Liver (tissue), 9 donors: ENCODE results near the gene ADAM29. TPM values are rescaled to one million over a fixed set of nuclear protein-coding genes. Genes with fewer than 3 reads are reported as not detected.
"Not testable (repeated sequence)": the region's sequence is repeated elsewhere in the genome, so short reads cannot be mapped to it uniquely, and the experiment has no call there.

ENCODE experiments used
- DNase-seq: peaks from one replicate; pipeline ENCODE4 v3.0.0-alpha.2; 2017; ENCODE audit warnings: low spot score
- H3K27ac ChIP-seq, 2 donors: one replicate each; pipeline ENCODE4 v1.7.0; 2013; ENCODE audit warnings: inconsistent platforms in 2 of 2, low read length in 2 of 2, control low read depth in 1 of 2, low read depth in 1 of 2, mild to moderate bottlenecking in 1 of 2
- H3K27me3 ChIP-seq, 4 donors: one replicate each; pipeline versions ENCODE4 v1.6.1 to v1.7.0; 2013; ENCODE audit warnings: low read length in 3 of 4, inconsistent platforms in 1 of 4, mild to moderate bottlenecking in 1 of 4, moderate library complexity in 1 of 4; ENCODE audit not compliant: control insufficient read depth in 4 of 4, insufficient read depth in 4 of 4
- H3K36me3 ChIP-seq, 4 donors: one replicate each; pipeline versions ENCODE4 v1.6.1 to v1.7.0; 2013; ENCODE audit warnings: low read length in 3 of 4, mild to moderate bottlenecking in 3 of 4, low read depth in 1 of 4, moderate library complexity in 1 of 4; ENCODE audit not compliant: control insufficient read depth in 4 of 4, insufficient read depth in 3 of 4
- H3K4me1 ChIP-seq, 4 donors: one replicate each; pipeline versions ENCODE4 v1.6.1 to v1.7.0; 2013; ENCODE audit warnings: low read length in 3 of 4, mild to moderate bottlenecking in 3 of 4, moderate library complexity in 1 of 4; ENCODE audit not compliant: control insufficient read depth in 4 of 4, insufficient read depth in 4 of 4
- H3K4me3 ChIP-seq, 3 donors: one replicate each; pipeline versions ENCODE4 v1.6.1 to v1.7.0; 2013; ENCODE audit warnings: low read length in 3 of 3, control low read depth in 1 of 3, low read depth in 1 of 3, mild to moderate bottlenecking in 1 of 3
- H3K9ac ChIP-seq, 2 donors: one replicate each; pipeline ENCODE4 v1.7.0; 2013; ENCODE audit warnings: low read length in 2 of 2, mild to moderate bottlenecking in 2 of 2, moderate library complexity in 2 of 2, control low read depth in 1 of 2, low read depth in 1 of 2
- H3K9me3 ChIP-seq, 4 donors: one replicate each; pipeline versions ENCODE4 v1.6.1 to v1.7.0; 2013; ENCODE audit warnings: low read length in 3 of 4; ENCODE audit not compliant: control insufficient read depth in 4 of 4
- EGR1 ChIP-seq, 2 donors: IDR thresholded peaks; 2 replicates each; pipeline ENCODE4 v1.6.1; 2016 to 2018; ENCODE audit warnings: antibody characterized with exemption in 2 of 2, low read depth in 2 of 2
- FOXA2 ChIP-seq: IDR thresholded peaks from 2 replicates; pipeline ENCODE4 v1.6.1; 2016; ENCODE audit warnings: antibody characterized with exemption
- GABPA ChIP-seq, 2 donors: IDR thresholded peaks in 1 of 2; conservative IDR thresholded peaks in 1 of 2; 2 replicates each; pipeline ENCODE4 v1.6.1; 2016; ENCODE audit warnings: antibody characterized with exemption in 2 of 2, mild to moderate bottlenecking in 1 of 2, moderate library complexity in 1 of 2
- HNF4A ChIP-seq, 2 donors: conservative IDR thresholded peaks; 2 replicates each; pipeline ENCODE4 v1.6.1; 2016; ENCODE audit warnings: antibody characterized with exemption in 2 of 2, mild to moderate bottlenecking in 2 of 2
- JUND ChIP-seq, 2 donors: IDR thresholded peaks; 2 replicates each; pipeline ENCODE4 v1.6.1; 2016; ENCODE audit warnings: antibody characterized with exemption in 2 of 2
- NR2F2 ChIP-seq: IDR thresholded peaks from 2 replicates; pipeline ENCODE4 v1.6.1; 2016; ENCODE audit warnings: antibody characterized with exemption
- RAD21 ChIP-seq, 2 donors: IDR thresholded peaks; 2 replicates each; pipeline ENCODE4 v1.6.1; 2016; ENCODE audit warnings: antibody characterized with exemption in 2 of 2, mild to moderate bottlenecking in 2 of 2
- SP1 ChIP-seq: IDR thresholded peaks from 2 replicates; pipeline ENCODE4 v1.6.1; 2018; ENCODE audit warnings: antibody characterized with exemption, mild to moderate bottlenecking
- TAF1 ChIP-seq: conservative IDR thresholded peaks from 2 replicates; pipeline ENCODE4 v1.6.1; 2016; ENCODE audit warnings: antibody characterized with exemption, mild to moderate bottlenecking
- YY1 ChIP-seq: IDR thresholded peaks from 2 replicates; pipeline ENCODE4 v1.6.1; 2016; ENCODE audit warnings: antibody characterized with exemption, mild to moderate bottlenecking
- WGBS: extraction: QIAGEN DNeasy Blood & Tissue Kit; methylation state at CpG from one replicate; pipeline ENCODE4 v1.1.7; 2013; 5-methylcytosine and 5-hydroxymethylcytosine counted together
- polyA plus RNA-seq, 2 donors: library from polyadenylated mRNA; stranded (reverse) in 1 of 2; unstranded in 1 of 2; fragments of 200-250 nt in 1 of 2; fragments of >200 nt in 1 of 2; fragmentation: Nextera tagmentation in 1 of 2; extraction: Ambion mirVana in 1 of 2; gene quantifications; one replicate each; pipeline versions ENCODE4 v1.2.1 to v1.2.3, GENCODE V29; 2013 to 2015
- total RNA-seq, 2 donors: library from RNA; depleted of rRNA; stranded (reverse); fragments of >200 nt; gene quantifications; one replicate each; pipeline ENCODE4 v1.2.3, GENCODE V29; 2014
- TF ChIP-seq, protein P1 (sequence below): IDR thresholded peaks from 2 replicates; pipeline ENCODE4 v1.6.1; 2016; ENCODE audit warnings: antibody characterized with exemption
- TF ChIP-seq, protein P2 (sequence below): IDR thresholded peaks from 2 replicates; pipeline ENCODE4 v1.6.1; 2016; ENCODE audit warnings: antibody characterized with exemption
- donor health status: healthy.
- donor health status: healthy.
- donor health status: healthy.
- donor health status: healthy.
- donor health status: healthy.

Gene ADAM29
- total and polyA plus RNA-seq, 4 donors = not detected

DNA sequence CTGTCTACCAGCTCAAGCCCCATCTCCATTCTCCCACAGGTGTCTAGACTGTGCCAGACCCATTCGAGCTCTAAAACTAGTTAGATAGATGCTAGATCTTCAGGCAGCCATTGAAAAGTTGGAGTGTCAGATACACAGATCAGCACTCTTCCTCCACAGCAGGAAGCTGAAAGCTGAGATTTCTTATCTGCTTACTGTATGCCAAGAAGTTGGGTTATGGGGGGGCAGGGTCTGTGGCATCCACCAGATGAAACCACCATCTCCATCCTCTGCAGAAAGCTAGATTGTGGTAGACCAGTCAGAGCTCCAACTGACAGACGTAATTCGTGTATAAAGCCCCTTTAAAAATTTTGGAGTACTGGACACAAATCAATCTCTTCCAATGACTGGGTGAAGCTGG, 54.8 kb downstream of the ADAM29 start:
- Histone ChIP-seq H3K36me3 (no peaks in the 10 kb centered on the region), H3K4me1 (no peaks in the 10 kb centered on the region), H3K9ac (no peak overlapping the region), H3K27ac (no peak overlapping the region), H3K4me3 (no peak overlapping the region), H3K9me3 (no peaks in the 10 kb centered on the region), H3K27me3 (no peaks in the 10 kb centered on the region)
- 55% methylated on average over 3 of the region's 3 CpGs for WGBS
- DNase-seq = no peak
- TF ChIP-seq, protein P1, sequence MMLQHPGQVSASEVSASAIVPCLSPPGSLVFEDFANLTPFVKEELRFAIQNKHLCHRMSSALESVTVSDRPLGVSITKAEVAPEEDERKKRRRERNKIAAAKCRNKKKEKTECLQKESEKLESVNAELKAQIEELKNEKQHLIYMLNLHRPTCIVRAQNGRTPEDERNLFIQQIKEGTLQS = no peak
- TF ChIP-seq GABPA (IDR thresholded peaks at IDR 0.05 in 1 of 2, conservative IDR thresholded peaks at IDR 0.05 in 1 of 2) (no peak), RAD21 (IDR thresholded peaks at IDR 0.05) (no peak), HNF4A (conservative IDR thresholded peaks at IDR 0.05) (no peak), JUND (IDR thresholded peaks at IDR 0.05) (no peak)

DNA sequence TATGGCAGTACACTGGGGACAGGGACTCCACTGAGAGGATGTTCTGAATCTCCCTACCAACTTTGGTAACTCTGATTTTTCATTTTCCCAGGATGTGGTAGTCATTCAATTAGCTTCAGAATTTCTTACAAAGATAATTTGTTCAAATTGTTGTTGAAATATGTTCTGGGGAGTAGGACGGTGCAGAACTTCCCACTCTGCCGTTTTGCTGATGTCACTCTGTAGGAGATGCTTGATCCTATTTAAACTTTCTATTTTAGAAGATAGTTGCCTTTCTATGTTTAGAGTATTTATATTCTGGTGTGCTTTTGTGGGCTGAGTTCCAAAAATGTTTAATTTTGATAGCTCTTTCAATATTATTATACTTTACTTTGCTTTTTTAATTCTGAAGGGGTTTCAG, 55.2 kb downstream of the ADAM29 start:
- no peak overlapping the region for H3K4me3 ChIP-seq
- H3K27me3 ChIP-seq = no peaks in the 10 kb centered on the region
- no peak overlapping the region for H3K27ac ChIP-seq
- no peak for DNase-seq
- 66% methylated on average over 2 of the region's 2 CpGs for WGBS
- no peaks in the 10 kb centered on the region for H3K9me3 ChIP-seq
- H3K9ac ChIP-seq = no peak overlapping the region
- no peak for TF ChIP-seq YY1
- H3K4me1 ChIP-seq = no peaks in the 10 kb centered on the region
- H3K36me3 ChIP-seq = no peaks in the 10 kb centered on the region

DNA sequence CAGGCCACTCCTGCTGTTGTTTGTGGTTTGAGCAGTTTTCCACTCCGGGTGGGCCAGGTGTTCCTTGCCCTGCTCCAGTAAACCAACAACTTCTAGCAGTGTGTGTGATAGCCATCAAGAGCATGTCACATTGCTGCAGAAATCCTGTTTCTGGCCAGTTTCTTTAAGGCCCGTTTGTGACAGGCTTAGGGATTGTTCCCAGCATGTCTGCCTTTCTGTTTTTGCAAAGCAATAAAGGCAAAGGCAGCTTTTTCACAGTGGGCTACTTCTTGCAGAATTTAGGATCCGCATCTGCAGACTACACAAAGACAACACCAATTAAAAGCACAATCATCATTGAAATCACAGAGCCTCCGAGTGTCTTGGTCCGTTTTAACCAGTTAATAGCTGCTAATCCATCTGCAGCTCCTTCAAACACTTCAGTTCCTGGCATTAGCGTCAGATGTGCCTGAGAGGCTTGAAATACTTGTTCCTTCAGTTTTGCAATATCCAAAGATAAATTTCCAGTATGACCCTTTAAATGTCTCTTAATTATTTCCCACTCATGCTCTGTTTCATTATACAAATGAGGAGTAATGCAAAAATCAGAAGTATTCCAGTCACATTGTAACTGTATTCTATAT, 65.1 kb downstream of the ADAM29 start:
- no peaks in the 10 kb centered on the region for H3K4me1 ChIP-seq
- H3K9ac ChIP-seq = no peak overlapping the region
- H3K27ac ChIP-seq = no peak overlapping the region
- H3K9me3 ChIP-seq = peaks cover 0 to 5% (median 2%) of the 10 kb centered on the region in 4 donors
- H3K27me3 ChIP-seq = no peaks in the 10 kb centered on the region
- H3K4me3 ChIP-seq = no peak overlapping the region
- no peak for DNase-seq
- no peaks in the 10 kb centered on the region for H3K36me3 ChIP-seq
- TF ChIP-seq NR2F2 = no peak
- no peak for TF ChIP-seq JUND (IDR thresholded peaks at IDR 0.05)
- no peak for TF ChIP-seq SP1
- TF ChIP-seq TAF1 = no peak
- TF ChIP-seq, protein P1 = no peak
- TF ChIP-seq, protein P2, sequence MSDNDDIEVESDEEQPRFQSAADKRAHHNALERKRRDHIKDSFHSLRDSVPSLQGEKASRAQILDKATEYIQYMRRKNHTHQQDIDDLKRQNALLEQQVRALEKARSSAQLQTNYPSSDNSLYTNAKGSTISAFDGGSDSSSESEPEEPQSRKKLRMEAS = no peak
- TF ChIP-seq FOXA2 = no peak
- no peak for TF ChIP-seq EGR1 (IDR thresholded peaks at IDR 0.05; ENCODE audit: low read depth in 2 of 2)
- TF ChIP-seq YY1 = no peak
- TF ChIP-seq RAD21 (IDR thresholded peaks at IDR 0.05) = no peak
- WGBS = 46% methylated on average over 6 of the region's 6 CpGs

DNA sequence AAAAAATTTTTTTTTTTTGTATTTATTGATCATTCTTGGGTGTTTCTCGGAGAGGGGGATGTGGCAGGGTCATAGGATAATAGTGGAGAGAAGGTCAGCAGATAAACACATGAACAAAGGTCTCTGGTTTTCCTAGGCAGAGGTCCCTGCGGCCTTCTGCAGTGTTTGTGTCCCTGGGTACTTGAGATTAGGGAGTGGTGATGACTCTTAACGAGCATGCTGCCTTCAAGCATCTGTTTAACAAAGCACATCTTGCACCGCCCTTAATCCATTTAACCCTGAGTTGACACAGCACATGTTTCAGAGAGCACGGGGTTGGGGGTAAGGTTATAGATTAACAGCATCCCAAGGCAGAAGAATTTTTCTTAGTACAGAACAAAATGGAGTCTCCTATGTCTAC, 65.7 kb downstream of the ADAM29 start:
- DNase-seq = not testable (repeated sequence)

More for the DNA sequence above, 65.7 kb downstream of the ADAM29 start:
- H3K27me3 ChIP-seq, H3K9me3 ChIP-seq, H3K36me3 ChIP-seq, H3K9ac ChIP-seq, H3K4me3 ChIP-seq, H3K4me1 ChIP-seq, H3K27ac ChIP-seq: not testable (repeated sequence)
- WGBS = 45% methylated on average over 1 of the region's 5 CpGs
